Peyer's patch (tissue), 4 donors: Measurements from ENCODE around the gene NCAN. TPM values are rescaled to one million over a fixed set of nuclear protein-coding genes. Genes with fewer than 3 reads are reported as not detected.
"Not testable (repeated sequence)": the region's sequence is repeated elsewhere in the genome, so short reads cannot be mapped to it uniquely, and the experiment has no call there.

Experiments used
- DNase-seq, 3 donors: peaks; one replicate each; pipeline ENCODE4 v3.0.0-alpha.2; 2017 to 2019
- H3K27ac ChIP-seq, 4 donors: fragments of 200-600 bp; sonication (generic); one replicate each; pipeline ENCODE4 v1.5.1; 2016 to 2019
- H3K27me3 ChIP-seq, 2 donors: fragments of 200-600 bp; sonication (generic); one replicate each; pipeline ENCODE4 v1.5.1; 2019
- H3K36me3 ChIP-seq, 3 donors: fragments of 200-600 bp; sonication (generic); one replicate each; pipeline ENCODE4 v1.5.1; 2016 to 2019
- H3K4me1 ChIP-seq, 4 donors: fragments of 200-600 bp; sonication (generic); one replicate each; pipeline ENCODE4 v1.5.1; 2016 to 2019
- H3K4me3 ChIP-seq, 4 donors: fragments of 200-600 bp; sonication (generic); 1 replicate in 3 of 4; 2 replicates in 1 of 4; pipeline ENCODE4 v1.5.1; 2016 to 2019; ENCODE audit warnings: mild to moderate bottlenecking in 1 of 4
- H3K9me3 ChIP-seq, 4 donors: fragments of 200-600 bp; sonication (generic); one replicate each; pipeline ENCODE4 v1.5.1; 2016 to 2019; ENCODE audit warnings: mild to moderate bottlenecking in 1 of 4
- POLR2A ChIP-seq, 2 donors: fragments of 450-650 bp; IDR thresholded peaks; one replicate each; pipeline ENCODE4 v1.5.1; 2017; ENCODE audit warnings: antibody characterized with exemption in 2 of 2, mild to moderate bottlenecking in 2 of 2, moderate library complexity in 2 of 2
- total RNA-seq, 4 donors: library from RNA; depleted of rRNA; stranded (reverse); fragments of >200 nt; gene quantifications; one replicate each; pipeline ENCODE4 v1.1.0, GENCODE V29; 2016
- TF ChIP-seq, protein P1 (sequence below), 6 experiments: fragments of 450-650 bp in 4 of 6; fragments of 200-600 bp in 2 of 6; sonication (generic) in 1 of 6; IDR thresholded peaks; one replicate each; pipeline ENCODE4 v1.5.1; 2017 to 2019; ENCODE audit warnings: antibody characterized with exemption in 6 of 6, mild to moderate bottlenecking in 3 of 6, moderate library complexity in 1 of 6

Gene NCAN
- total RNA-seq, 4 donors from 2014 or later: not detected

DNA sequence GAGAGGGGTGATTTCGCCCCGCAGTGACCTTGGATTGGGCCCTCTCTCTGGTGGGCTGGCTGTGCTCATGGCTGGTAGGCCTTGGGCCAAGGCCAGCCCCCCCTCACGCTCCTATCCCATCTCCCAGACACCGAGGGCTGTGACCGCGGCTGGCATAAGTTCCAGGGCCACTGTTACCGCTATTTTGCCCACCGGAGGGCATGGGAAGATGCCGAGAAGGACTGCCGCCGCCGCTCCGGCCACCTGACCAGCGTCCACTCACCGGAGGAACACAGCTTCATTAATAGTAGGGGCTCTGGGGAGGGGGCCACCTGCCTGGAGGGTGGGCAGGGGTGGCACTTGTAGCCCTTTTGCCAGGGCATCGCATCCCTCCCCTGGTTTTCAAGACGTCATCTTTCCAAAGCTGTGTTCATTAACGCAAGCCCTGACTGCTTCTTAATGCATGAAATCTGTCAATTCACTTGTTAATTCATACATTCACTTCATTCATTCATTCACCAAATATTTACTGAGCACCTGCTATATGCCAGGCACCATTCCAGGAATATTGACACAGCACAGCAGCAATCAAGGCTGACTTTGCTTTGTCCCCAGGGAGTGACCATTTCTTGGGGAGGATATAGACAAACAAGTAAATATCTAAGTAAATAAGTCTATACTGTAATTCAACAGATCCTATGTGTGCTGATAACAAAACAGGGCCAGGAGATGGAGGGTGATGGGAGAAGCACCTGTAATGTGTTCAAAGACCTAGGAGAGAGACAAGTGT lies 26.6 kb downstream of the NCAN start:
- H3K27ac ChIP-seq: no peak overlapping the region
- DNase-seq: no peak
- H3K27me3 ChIP-seq: no peaks in the 10 kb centered on the region
- H3K36me3 ChIP-seq: no peaks in the 10 kb centered on the region
- TF ChIP-seq POLR2A (IDR thresholded peaks at IDR 0.05): no peak
- TF ChIP-seq, protein P1, sequence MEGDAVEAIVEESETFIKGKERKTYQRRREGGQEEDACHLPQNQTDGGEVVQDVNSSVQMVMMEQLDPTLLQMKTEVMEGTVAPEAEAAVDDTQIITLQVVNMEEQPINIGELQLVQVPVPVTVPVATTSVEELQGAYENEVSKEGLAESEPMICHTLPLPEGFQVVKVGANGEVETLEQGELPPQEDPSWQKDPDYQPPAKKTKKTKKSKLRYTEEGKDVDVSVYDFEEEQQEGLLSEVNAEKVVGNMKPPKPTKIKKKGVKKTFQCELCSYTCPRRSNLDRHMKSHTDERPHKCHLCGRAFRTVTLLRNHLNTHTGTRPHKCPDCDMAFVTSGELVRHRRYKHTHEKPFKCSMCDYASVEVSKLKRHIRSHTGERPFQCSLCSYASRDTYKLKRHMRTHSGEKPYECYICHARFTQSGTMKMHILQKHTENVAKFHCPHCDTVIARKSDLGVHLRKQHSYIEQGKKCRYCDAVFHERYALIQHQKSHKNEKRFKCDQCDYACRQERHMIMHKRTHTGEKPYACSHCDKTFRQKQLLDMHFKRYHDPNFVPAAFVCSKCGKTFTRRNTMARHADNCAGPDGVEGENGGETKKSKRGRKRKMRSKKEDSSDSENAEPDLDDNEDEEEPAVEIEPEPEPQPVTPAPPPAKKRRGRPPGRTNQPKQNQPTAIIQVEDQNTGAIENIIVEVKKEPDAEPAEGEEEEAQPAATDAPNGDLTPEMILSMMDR (IDR thresholded peaks at IDR 0.05): no peak
- H3K4me3 ChIP-seq: no peak overlapping the region
- H3K4me1 ChIP-seq: no peaks in the 10 kb centered on the region
- peaks cover 0 to 21% (median 7%) of the 10 kb centered on the region in 4 donors for H3K9me3 ChIP-seq

DNA sequence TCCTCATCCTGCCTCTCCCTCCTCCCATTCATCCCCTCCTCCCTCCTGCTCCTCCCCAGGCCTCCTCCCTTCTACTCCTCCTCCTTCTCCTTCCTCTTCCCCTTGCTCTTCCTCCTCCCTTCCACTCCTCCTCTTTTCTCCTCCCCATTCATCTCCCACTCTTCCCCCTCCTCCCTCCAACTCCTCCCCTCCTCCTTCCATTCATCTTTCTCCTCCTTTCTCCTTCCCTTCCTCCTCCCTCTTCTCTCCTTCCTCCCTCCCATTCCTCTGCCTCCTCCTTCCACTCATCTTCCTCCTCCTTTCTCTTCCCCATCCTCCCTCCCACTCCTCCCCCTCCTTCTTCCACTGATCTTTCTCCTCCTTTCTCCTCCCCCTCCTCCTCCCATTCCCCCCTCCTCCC lies 27.9 kb downstream of the NCAN start:
- no peak overlapping the region for H3K27ac ChIP-seq
- H3K9me3 ChIP-seq: peaks cover 0 to 10% (median 5%) of the 10 kb centered on the region in 4 donors
- no peak overlapping the region for H3K4me3 ChIP-seq
- H3K4me1 ChIP-seq: no peaks in the 10 kb centered on the region
- no peaks in the 10 kb centered on the region for H3K27me3 ChIP-seq
- no peaks in the 10 kb centered on the region for H3K36me3 ChIP-seq
- DNase-seq: no peak
- TF ChIP-seq POLR2A (IDR thresholded peaks at IDR 0.05): no peak
- TF ChIP-seq, protein P1 (IDR thresholded peaks at IDR 0.05): no peak

DNA sequence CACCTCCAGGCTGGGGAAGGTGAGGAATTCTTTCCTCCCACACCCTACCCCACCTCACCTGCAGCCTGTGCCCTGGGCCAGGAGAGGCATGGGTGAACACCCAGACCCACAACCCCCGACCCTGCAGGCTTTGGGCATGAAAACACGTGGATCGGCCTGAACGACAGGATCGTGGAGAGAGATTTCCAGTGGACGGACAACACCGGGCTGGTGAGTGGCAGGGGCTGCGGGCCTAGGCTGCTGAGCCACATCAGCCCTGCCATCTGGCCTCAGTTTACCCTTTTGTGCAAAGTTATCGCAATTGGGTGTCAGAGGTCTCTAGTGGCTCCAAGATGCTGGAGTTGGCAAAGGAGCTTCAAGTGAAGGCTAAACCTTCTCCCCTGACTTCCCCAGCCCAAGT lies 28.7 kb downstream of the NCAN start:
- DNase-seq: no peak
- Histone ChIP-seq H3K27ac (no peak overlapping the region), H3K36me3 (no peaks in the 10 kb centered on the region), H3K4me1 (no peaks in the 10 kb centered on the region), H3K9me3 (peaks cover 0 to 2% (median under 1%) of the 10 kb centered on the region in 4 donors), H3K4me3 (no peak overlapping the region), H3K27me3 (no peaks in the 10 kb centered on the region)
- TF ChIP-seq POLR2A (IDR thresholded peaks at IDR 0.05): no peak
- TF ChIP-seq, protein P1 (IDR thresholded peaks at IDR 0.05): no peak

DNA sequence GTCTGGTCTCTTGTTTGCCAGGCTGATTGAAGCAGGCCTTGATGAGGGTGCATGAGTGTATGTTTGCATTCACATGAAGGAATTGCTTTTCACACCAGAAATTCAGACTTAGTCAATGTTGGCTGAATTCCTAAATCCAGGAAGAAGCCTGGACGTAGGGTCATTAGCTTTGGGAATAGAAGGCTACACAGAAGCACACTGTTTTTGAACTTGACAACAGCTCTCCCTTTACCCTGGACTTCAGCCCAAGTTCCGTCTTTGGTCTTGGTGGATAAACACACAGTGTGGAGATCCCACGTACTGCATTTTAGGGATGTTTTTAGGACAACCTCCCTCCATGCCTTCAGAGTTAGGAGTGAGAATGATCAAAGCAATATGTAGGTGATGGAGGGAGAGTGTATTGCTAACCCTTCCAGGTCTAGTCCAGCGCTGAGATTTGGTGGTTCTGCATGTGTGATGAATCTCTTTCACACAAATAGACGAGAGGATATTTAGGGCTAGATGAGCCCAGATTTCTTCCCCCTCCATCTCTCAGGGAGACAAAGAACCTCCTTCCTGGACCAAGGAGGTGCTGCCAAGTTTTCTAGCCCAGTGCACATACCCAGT lies 38.5 kb downstream of the NCAN start:
- H3K36me3 ChIP-seq: no peaks in the 10 kb centered on the region
- no peaks in the 10 kb centered on the region for H3K4me1 ChIP-seq
- DNase-seq: no peak
- no peak overlapping the region for H3K27ac ChIP-seq
- no peaks in the 10 kb centered on the region for H3K9me3 ChIP-seq
- H3K4me3 ChIP-seq: no peak overlapping the region
- TF ChIP-seq, protein P1 (IDR thresholded peaks at IDR 0.05): no peak
- no peak for TF ChIP-seq POLR2A (IDR thresholded peaks at IDR 0.05)
- H3K27me3 ChIP-seq: no peaks in the 10 kb centered on the region

DNA sequence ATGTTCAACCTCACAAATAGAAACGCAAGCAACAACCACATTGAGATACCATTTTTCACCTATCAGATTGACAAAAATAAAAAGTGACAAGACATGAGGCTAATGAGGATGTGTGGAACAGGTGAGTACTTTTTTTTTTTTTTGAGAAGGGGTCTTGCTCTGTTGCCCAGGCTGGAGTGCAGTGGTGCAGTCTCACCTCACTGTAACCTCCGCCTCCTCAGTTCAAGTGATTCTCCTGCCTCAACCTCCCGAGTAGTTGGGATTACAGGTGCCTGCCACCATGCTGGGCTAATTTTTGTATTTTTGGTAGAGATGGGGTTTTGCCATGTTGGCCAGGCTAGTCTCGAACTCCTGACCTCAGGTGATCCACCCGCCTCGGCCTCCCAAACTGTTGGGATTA lies 41.7 kb downstream of the NCAN start:
- H3K27me3 ChIP-seq, H3K4me3 ChIP-seq, H3K9me3 ChIP-seq, H3K36me3 ChIP-seq, H3K27ac ChIP-seq, DNase-seq, H3K4me1 ChIP-seq: not testable (repeated sequence)
